Dermis microvascular lymphatic vessel endothelial cell (primary cell): Measurements from ENCODE around the gene CD274. TPM values are rescaled to one million over a fixed set of nuclear protein-coding genes. Genes with fewer than 3 reads are reported as not detected.

Experiments
- total RNA-seq: library from RNA; depleted of rRNA; stranded (reverse); fragments of >200 nt; gene quantifications from 2 replicates; pipeline ENCODE4 v1.2.1, GENCODE V29; 2014

The CD274 gene
- total RNA-seq, 1 donor from 2014 or later: 6.4 TPM

Other genes with a start within 250 kb of the CD274 start
- gene INSL4, start 219.1 kb upstream of the CD274 start, total RNA-seq: not detected in 2 replicates
- 0.38 and 0.90 TPM in 2 replicates for gene RLN2, start 145.8 kb upstream of the CD274 start, total RNA-seq
- gene RLN1, start 110.7 kb upstream of the CD274 start, total RNA-seq: 0.13 TPM in 1 of 2 replicates, not detected in the other
- gene PLGRKT, start 12.6 kb upstream of the CD274 start, total RNA-seq: 5.4 and 6.9 TPM in 2 replicates
- gene PDCD1LG2, start 60.0 kb downstream of the CD274 start, total RNA-seq: 0.51 and 0.77 TPM in 2 replicates
- gene RIC1, start 178.6 kb downstream of the CD274 start, total RNA-seq: 25.0 and 37.3 TPM in 2 replicates